GM10248 (cell line): Measurements from ENCODE around the gene POU2F2.

Experiments
- CTCF ChIA-PET: fragments of 300-600 bp; sonication (Branson Sonifier 250); formaldehyde crosslinking; extraction: SDS; loops from one replicate; lab custom pipeline; 2021; ENCODE audit warnings: antibody characterized with exemption; lab: Yijun Ruan, JAX
- POLR2A ChIA-PET: fragments of 350-650 bp; sonication (Branson Sonifier 250); formaldehyde crosslinking; extraction: SDS; loops from one replicate; lab custom pipeline; 2020; ENCODE audit warnings: antibody characterized with exemption; lab: Yijun Ruan, JAX
- DNase-seq: peaks from one replicate; pipeline ENCODE4 v3.0.0; 2012; ENCODE audit errors: extremely low spot score
- TF ChIP-seq, protein P1 (sequence below): IDR thresholded peaks from 2 replicates; pipeline ENCODE4 v1.5.1; 2012; ENCODE audit warnings: mild to moderate bottlenecking, low read depth; ENCODE audit errors: extremely low read depth, missing control alignments, control extremely low read depth

POU2F2 gene

DNA sequence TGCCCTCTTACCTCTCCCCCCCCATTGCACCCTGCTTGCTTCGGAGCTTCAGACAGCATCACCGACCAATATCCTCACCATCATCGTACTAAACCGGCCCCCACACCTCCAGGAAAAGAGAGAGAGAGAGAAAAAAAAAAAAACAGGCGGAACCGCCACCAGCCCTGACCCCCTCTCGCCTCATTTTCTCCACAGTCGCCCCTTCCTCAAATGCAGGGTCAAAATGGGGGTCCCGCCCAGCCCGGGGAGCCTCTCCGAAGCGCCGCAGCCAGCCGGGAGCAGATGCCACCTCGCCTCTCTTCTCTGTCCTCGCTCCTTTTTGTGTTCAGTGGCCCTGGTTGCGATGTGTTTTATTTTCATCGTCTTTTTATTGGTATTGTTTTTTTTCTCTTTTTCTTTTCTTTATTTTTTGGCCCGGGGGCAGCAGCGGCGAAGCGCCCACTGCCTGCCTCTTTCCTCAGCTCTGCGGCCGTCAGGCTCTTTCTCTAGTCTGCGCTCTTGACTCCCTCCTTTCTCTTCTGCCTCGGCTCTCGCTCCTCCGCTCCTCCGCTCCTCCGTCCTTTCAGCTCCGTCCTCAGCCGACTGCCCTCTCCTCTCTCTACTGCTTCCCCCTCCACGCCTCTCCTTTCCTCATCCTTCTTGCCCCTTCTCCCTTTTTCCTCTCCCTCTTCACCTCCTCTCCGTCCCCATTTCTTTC lies 43.9 kb upstream of the POU2F2 start:
- TF ChIP-seq, protein P1, sequence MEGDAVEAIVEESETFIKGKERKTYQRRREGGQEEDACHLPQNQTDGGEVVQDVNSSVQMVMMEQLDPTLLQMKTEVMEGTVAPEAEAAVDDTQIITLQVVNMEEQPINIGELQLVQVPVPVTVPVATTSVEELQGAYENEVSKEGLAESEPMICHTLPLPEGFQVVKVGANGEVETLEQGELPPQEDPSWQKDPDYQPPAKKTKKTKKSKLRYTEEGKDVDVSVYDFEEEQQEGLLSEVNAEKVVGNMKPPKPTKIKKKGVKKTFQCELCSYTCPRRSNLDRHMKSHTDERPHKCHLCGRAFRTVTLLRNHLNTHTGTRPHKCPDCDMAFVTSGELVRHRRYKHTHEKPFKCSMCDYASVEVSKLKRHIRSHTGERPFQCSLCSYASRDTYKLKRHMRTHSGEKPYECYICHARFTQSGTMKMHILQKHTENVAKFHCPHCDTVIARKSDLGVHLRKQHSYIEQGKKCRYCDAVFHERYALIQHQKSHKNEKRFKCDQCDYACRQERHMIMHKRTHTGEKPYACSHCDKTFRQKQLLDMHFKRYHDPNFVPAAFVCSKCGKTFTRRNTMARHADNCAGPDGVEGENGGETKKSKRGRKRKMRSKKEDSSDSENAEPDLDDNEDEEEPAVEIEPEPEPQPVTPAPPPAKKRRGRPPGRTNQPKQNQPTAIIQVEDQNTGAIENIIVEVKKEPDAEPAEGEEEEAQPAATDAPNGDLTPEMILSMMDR, result no peak
- POLR2A ChIA-PET, result interaction anchor here (0.5 to 0.7 kb wide), 2 partner anchors 9 to 1621 kb away, joined by 3 to 4 read pairs; no protein-coding TSS in a partner anchor
- CTCF ChIA-PET, result interaction anchor here (1.0 to 2.6 kb wide), 9 partner anchors 9 to 224 kb away, joined by 3 to 9 read pairs (median 4); partner anchors contain the start of gene POU2F2
- no peak for DNase-seq

DNA sequence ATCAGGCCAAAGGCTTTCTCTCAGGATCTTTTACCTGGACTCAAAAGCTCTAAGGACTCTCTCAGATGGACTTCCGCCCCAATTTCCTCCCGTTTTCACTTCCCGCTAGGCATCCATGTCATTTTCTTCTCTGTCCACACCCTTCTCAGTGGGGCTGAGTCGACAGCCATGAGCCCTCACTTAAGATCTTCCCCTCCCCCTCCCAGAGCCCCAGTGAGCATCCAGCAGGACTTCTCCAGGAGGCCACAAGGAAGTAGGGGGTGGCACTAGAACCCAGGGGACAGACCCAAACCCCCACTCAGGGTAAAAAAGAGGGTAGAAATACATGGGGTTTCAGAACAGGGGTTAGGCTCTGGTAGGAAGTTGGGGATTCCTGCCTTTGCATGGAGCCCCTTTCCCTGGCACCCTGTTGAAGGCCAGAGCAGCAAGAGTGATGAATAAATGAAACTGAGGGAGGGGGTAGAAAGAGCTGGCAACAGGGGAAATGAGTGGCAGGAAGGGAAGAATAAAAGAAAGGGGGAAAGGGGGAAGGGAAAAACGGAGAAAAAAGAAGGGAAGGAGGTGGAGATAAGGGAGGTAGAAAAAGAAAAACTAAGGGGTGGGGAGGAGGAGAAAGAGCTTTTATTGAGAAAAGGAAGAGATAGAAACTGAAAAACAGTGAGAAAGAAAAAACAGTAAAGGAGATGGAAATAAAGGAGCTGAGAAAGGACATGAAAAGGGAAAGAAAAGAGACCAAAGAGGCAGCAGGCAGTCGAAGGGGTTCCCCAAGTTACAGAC lies 42.9 kb upstream of the POU2F2 start:
- TF ChIP-seq, protein P1, result no peak
- DNase-seq, result no peak
- POLR2A ChIA-PET, result no interaction called here
- CTCF ChIA-PET, result interaction anchor here (1.0 to 2.6 kb wide), 5 partner anchors 10 to 225 kb away, joined by 3 to 8 read pairs (median 7); partner anchors contain the start of gene POU2F2

DNA sequence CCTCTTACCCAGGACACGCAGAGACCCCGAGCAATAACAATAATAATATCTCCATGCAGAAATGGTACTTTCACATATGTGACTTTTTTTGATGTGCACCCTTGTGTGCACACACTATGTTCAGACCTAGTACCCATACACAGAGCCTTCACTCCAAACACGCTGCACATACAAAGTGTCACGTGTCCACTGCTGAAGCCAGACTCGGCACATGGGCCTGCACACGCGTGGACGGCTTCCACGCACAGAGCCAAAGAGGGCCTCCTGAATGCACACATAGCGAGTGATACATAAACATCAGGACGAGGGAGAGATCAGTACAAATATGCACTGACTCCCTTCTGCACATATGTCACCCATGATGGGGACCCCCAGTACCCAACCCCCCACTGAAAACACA lies 41.9 kb upstream of the POU2F2 start:
- TF ChIP-seq, protein P1, result no peak
- POLR2A ChIA-PET, result no interaction called here
- DNase-seq, result no peak
- CTCF ChIA-PET, result no interaction called here

DNA sequence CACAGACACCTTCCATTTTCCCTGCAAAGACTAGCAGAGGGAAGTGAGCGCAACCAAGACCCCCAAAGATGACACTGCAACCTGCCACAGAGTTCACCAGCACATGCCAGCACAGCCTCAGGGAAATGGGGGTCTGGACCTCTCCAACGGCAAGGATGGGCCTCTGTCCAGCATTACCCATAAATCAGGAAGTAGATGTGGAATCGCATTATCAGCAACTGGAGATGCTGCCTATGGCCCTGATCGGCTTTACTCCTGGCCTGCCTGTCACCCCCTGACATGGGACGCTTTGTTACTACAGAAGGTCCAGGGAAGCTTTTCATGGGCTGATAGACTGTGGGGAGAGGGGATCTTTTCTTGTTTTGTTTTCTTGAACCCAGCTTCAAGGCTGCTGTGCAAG lies 41.4 kb upstream of the POU2F2 start:
- TF ChIP-seq, protein P1, result no peak
- ChIA-PET CTCF (no interaction called here), POLR2A (no interaction called here)

DNA sequence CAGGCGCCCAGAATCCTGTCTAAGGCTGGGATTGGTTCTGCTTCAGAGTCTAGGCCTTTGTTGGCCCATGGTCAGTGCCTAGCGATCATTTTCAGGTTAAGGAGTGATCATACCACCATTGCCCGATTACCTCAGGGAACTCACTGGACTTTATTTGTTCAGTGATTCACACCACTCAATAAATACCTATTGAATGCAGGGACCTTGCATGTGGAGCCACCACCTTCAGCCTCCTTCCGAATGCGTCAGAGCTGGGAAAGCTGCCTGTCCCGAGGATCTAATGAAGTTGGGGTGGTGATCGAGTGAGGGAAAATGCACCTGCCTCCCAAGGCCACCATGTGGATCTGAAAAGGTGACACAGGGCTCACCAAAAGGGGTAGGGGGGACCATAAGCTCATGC lies 40.0 kb upstream of the POU2F2 start:
- ChIA-PET CTCF (interaction anchor here (2.0 kb wide), 1 partner anchor 63 kb away, joined by 7 read pairs; no protein-coding TSS in a partner anchor), POLR2A (no interaction called here)
- no peak for DNase-seq
- TF ChIP-seq, protein P1, result no peak

More for the DNA sequence above, 41.4 kb upstream of the POU2F2 start:
- no peak for DNase-seq

DNA sequence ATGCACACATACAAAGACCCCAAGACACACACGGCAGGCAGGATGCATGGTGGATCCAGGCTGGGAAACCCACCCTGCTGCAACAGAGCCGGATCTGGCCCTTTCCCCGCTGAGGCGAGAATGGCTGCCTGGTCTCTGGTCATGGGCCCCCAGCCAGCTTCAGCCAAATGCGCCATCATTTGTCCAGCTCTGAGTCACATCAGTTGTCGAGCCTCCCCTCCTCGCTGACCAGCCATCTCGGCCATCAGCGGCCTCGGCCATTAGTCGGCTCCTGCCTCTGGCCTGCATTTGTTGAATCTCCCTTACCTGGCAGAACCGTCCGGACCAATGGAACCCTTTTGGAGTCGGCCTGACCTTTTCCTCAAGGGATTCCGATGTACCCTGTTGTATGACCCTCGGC lies 38.5 kb upstream of the POU2F2 start:
- DNase-seq, result no peak
- TF ChIP-seq, protein P1, result no peak
- ChIA-PET CTCF (no interaction called here), POLR2A (no interaction called here)
